Stimulated activated CD4-positive, alpha-beta T cell treated with anti-CD3 and anti-CD28 coated beads, Interleukin-1b, Interleukin-23, amount 100 ng/mL, for 48 hours (primary cell): ENCODE results near the gene WDR33.

Experiments
- DNase-seq: peaks from one replicate; pipeline ENCODE4 v3.0.0-alpha.2; 2020

The WDR33 gene

GRCh38 chr2:127669056-127669455, 141.9 kb downstream of the WDR33 start:
- DNase-seq: no peak

GRCh38 chr2:127665267-127665893, 145.6 kb downstream of the WDR33 start:
- no peak for DNase-seq

GRCh38 chr2:127664895-127665225, 146.1 kb downstream of the WDR33 start:
- no peak for DNase-seq

GRCh38 chr2:127664065-127664894, 146.7 kb downstream of the WDR33 start:
- no peak for DNase-seq

- DNase-seq: no peak
Observed at GRCh38 chr2:127663566-127664064, 147.4 kb downstream of the WDR33 start.

GRCh38 chr2:127662937-127663565, 147.9 kb downstream of the WDR33 start:
- DNase-seq: no peak

- no peak for DNase-seq
Observed at GRCh38 chr2:127661949-127662510, 148.9 kb downstream of the WDR33 start.

GRCh38 chr2:127661072-127661649, 149.8 kb downstream of the WDR33 start:
- no peak for DNase-seq

- no peak for DNase-seq
Observed at GRCh38 chr2:127660291-127660578, 150.7 kb downstream of the WDR33 start.

GRCh38 chr2:127659408-127660290, 151.3 kb downstream of the WDR33 start:
- no peak for DNase-seq

- no peak for DNase-seq
Observed at GRCh38 chr2:127658641-127659407, 152.1 kb downstream of the WDR33 start.

- no peak for DNase-seq
Observed at GRCh38 chr2:127658146-127658545, 152.8 kb downstream of the WDR33 start.

GRCh38 chr2:127657232-127657595, 153.8 kb downstream of the WDR33 start:
- no peak for DNase-seq

- DNase-seq: no peak
Observed at GRCh38 chr2:127656569-127657231, 154.3 kb downstream of the WDR33 start.

- no peak for DNase-seq
Observed at GRCh38 chr2:127655209-127656073, 155.5 kb downstream of the WDR33 start.

- DNase-seq: no peak
Observed at GRCh38 chr2:127654838-127655175, 156.2 kb downstream of the WDR33 start.

- no peak for DNase-seq
Observed at GRCh38 chr2:127654084-127654837, 156.7 kb downstream of the WDR33 start.

GRCh38 chr2:127653421-127654083, 157.4 kb downstream of the WDR33 start:
- no peak for DNase-seq
